ENCODE data around the gene G6PC3.
A peak's percentile ranks its signal among the peaks of the same experiment; 100 is the strongest.

Gene G6PC3

GRCh38 chr17:44062871-44063270, 7.7 kb upstream of the G6PC3 start (continued):
- TF ChIP-seq, protein P1, sequence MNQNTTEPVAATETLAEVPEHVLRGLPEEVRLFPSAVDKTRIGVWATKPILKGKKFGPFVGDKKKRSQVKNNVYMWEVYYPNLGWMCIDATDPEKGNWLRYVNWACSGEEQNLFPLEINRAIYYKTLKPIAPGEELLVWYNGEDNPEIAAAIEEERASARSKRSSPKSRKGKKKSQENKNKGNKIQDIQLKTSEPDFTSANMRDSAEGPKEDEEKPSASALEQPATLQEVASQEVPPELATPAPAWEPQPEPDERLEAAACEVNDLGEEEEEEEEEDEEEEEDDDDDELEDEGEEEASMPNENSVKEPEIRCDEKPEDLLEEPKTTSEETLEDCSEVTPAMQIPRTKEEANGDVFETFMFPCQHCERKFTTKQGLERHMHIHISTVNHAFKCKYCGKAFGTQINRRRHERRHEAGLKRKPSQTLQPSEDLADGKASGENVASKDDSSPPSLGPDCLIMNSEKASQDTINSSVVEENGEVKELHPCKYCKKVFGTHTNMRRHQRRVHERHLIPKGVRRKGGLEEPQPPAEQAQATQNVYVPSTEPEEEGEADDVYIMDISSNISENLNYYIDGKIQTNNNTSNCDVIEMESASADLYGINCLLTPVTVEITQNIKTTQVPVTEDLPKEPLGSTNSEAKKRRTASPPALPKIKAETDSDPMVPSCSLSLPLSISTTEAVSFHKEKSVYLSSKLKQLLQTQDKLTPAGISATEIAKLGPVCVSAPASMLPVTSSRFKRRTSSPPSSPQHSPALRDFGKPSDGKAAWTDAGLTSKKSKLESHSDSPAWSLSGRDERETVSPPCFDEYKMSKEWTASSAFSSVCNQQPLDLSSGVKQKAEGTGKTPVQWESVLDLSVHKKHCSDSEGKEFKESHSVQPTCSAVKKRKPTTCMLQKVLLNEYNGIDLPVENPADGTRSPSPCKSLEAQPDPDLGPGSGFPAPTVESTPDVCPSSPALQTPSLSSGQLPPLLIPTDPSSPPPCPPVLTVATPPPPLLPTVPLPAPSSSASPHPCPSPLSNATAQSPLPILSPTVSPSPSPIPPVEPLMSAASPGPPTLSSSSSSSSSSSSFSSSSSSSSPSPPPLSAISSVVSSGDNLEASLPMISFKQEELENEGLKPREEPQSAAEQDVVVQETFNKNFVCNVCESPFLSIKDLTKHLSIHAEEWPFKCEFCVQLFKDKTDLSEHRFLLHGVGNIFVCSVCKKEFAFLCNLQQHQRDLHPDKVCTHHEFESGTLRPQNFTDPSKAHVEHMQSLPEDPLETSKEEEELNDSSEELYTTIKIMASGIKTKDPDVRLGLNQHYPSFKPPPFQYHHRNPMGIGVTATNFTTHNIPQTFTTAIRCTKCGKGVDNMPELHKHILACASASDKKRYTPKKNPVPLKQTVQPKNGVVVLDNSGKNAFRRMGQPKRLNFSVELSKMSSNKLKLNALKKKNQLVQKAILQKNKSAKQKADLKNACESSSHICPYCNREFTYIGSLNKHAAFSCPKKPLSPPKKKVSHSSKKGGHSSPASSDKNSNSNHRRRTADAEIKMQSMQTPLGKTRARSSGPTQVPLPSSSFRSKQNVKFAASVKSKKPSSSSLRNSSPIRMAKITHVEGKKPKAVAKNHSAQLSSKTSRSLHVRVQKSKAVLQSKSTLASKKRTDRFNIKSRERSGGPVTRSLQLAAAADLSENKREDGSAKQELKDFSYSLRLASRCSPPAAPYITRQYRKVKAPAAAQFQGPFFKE (tag by site-specific recombination; IDR thresholded peaks at IDR 0.05; ENCODE audit: borderline replicate concordance), result no peak
- TF ChIP-seq, protein P2, sequence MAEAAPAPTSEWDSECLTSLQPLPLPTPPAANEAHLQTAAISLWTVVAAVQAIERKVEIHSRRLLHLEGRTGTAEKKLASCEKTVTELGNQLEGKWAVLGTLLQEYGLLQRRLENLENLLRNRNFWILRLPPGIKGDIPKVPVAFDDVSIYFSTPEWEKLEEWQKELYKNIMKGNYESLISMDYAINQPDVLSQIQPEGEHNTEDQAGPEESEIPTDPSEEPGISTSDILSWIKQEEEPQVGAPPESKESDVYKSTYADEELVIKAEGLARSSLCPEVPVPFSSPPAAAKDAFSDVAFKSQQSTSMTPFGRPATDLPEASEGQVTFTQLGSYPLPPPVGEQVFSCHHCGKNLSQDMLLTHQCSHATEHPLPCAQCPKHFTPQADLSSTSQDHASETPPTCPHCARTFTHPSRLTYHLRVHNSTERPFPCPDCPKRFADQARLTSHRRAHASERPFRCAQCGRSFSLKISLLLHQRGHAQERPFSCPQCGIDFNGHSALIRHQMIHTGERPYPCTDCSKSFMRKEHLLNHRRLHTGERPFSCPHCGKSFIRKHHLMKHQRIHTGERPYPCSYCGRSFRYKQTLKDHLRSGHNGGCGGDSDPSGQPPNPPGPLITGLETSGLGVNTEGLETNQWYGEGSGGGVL (tag by site-specific recombination; IDR thresholded peaks at IDR 0.05), result no peak
- TF ChIP-seq YY1 (tag by site-specific recombination; IDR thresholded peaks at IDR 0.05) (no peak), ZNF677 (tag by site-specific recombination; IDR thresholded peaks at IDR 0.05) (no peak), ZNF350 (tag by site-specific recombination; IDR thresholded peaks at IDR 0.05) (no peak), ZBTB21 (tag by site-specific recombination; IDR thresholded peaks at IDR 0.05) (no peak), ZNF792 (tag by site-specific recombination; IDR thresholded peaks at IDR 0.05) (no peak), WT1 (tag by site-specific recombination; IDR thresholded peaks at IDR 0.05) (no peak), ZNF366 (tag by site-specific recombination; conservative IDR thresholded peaks at IDR 0.05) (no peak), ZFP69B (tag by site-specific recombination; IDR thresholded peaks at IDR 0.05) (no peak), GLIS2 (tag by site-specific recombination; IDR thresholded peaks at IDR 0.05) (no peak)
- TF ChIP-seq, protein P3, sequence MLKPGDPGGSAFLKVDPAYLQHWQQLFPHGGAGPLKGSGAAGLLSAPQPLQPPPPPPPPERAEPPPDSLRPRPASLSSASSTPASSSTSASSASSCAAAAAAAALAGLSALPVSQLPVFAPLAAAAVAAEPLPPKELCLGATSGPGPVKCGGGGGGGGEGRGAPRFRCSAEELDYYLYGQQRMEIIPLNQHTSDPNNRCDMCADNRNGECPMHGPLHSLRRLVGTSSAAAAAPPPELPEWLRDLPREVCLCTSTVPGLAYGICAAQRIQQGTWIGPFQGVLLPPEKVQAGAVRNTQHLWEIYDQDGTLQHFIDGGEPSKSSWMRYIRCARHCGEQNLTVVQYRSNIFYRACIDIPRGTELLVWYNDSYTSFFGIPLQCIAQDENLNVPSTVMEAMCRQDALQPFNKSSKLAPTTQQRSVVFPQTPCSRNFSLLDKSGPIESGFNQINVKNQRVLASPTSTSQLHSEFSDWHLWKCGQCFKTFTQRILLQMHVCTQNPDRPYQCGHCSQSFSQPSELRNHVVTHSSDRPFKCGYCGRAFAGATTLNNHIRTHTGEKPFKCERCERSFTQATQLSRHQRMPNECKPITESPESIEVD (tag by site-specific recombination; IDR thresholded peaks at IDR 0.05), result no peak

DNA sequence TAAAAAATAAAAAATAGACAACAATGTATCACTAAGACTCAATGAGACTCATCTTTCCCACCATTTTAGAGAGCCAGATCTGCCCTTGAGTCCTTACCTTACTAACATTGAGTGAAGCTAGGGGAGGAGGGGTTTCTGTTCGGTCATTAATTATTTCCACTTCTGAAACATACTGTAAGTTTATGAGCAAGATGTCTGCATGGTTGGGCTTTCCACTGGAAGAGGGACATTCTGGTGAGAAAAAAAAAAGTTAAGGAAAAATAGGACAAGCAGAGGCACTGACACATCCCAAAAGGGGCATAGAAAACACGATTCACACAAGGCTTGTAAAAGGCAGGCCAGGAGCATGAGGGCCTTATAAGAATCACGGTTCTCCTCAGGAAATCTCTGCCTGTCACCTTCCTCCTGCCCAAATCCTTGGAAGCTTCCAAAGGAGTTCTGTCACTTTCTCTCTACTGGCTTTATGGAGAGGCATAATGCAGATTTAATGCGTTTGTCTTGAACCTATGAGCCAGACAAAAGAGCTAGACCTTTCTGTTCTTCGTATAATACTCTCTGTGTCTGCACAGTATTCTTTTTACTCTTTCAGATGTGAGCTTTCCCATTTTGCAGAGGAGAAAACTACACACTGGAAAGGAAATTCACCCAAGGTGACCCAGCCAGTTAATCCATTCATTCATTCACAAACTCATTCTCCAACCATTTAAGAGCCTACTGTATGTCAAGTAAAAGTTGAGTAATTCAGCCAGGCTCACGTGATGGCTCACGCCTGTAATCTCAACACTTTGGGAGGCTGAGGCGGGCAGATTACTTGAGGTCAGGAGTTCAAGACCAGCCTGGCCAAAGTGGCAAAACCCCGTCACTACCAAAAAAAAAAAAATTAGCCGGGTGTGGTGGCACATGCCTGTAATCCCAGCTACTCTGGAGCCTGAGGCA, 6.6 kb upstream of the G6PC3 start:
- Histone ChIP-seq H3K4me3 (ENCODE audit: low read depth, low read length) (no peak overlapping the region), H3K4me1 (ENCODE audit: control insufficient read depth, insufficient read depth, low read length) (no peaks in the 10 kb centered on the region), H3K36me3 (ENCODE audit: control insufficient read depth in 2 of 2, insufficient read depth in 1 of 2, low read length in 2 of 2) (peaks cover 45 to 52% of the 10 kb centered on the region in 2 experiments), H3K9me3 (ENCODE audit: control insufficient read depth, insufficient read depth, low read depth, low read length) (no peaks in the 10 kb centered on the region), H3K27ac (ENCODE audit: extremely low read depth, low read depth, low read length) (peak overlapping the region; percentile 0; the same call in 1 of the 2 replicates)
- CTCF ChIA-PET, result interaction anchor here (0.6 to 2.0 kb wide), 6 partner anchors 19 to 252 kb away, joined by 3 to 14 read pairs (median 4); no protein-coding TSS in a partner anchor
- POLR2A ChIA-PET, result interaction anchor here (0.5 to 0.9 kb wide), 2 partner anchors 104 to 158 kb away, joined by 3 to 4 read pairs; no protein-coding TSS in a partner anchor
- no peak for TF ChIP-seq SCRT2 (tag by site-specific recombination; IDR thresholded peaks at IDR 0.05)
- peak; percentile 63 for TF ChIP-seq PRDM10 (tag by site-specific recombination; IDR thresholded peaks at IDR 0.05)
- TF ChIP-seq, protein P4, sequence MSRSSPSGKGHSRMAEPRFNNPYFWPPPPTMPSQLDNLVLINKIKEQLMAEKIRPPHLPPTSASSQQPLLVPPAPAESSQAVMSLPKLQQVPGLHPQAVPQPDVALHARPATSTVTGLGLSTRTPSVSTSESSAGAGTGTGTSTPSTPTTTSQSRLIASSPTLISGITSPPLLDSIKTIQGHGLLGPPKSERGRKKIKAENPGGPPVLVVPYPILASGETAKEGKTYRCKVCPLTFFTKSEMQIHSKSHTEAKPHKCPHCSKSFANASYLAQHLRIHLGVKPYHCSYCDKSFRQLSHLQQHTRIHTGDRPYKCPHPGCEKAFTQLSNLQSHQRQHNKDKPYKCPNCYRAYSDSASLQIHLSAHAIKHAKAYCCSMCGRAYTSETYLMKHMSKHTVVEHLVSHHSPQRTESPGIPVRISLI (tag by site-specific recombination; IDR thresholded peaks at IDR 0.05), result peak; percentile 28; the same call in 1 of the 2 replicates
- TF ChIP-seq ZNF768 (tag by site-specific recombination; IDR thresholded peaks at IDR 0.05), result no peak
- TF ChIP-seq, protein P5, sequence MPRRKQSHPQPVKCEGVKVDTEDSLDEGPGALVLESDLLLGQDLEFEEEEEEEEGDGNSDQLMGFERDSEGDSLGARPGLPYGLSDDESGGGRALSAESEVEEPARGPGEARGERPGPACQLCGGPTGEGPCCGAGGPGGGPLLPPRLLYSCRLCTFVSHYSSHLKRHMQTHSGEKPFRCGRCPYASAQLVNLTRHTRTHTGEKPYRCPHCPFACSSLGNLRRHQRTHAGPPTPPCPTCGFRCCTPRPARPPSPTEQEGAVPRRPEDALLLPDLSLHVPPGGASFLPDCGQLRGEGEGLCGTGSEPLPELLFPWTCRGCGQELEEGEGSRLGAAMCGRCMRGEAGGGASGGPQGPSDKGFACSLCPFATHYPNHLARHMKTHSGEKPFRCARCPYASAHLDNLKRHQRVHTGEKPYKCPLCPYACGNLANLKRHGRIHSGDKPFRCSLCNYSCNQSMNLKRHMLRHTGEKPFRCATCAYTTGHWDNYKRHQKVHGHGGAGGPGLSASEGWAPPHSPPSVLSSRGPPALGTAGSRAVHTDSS (tag by site-specific recombination; IDR thresholded peaks at IDR 0.05), result no peak
- peak; percentile 28; the same call in 1 of the 2 replicates for TF ChIP-seq IKZF3 (tag by site-specific recombination; IDR thresholded peaks at IDR 0.05)
